IPS-18c (cell line): ENCODE data around the gene UBTD1.

Experiments
- H3K4me3 ChIP-seq: 2 replicates; pipeline ENCODE4 v1.7.0; 2013; ENCODE audit warnings: low read depth, mild to moderate bottlenecking, low read length, moderate library complexity; ENCODE audit not compliant: insufficient read depth
- H3K9me3 ChIP-seq: one replicate; pipeline ENCODE4 v1.6.1; 2013; ENCODE audit warnings: mild to moderate bottlenecking, low read length, moderate library complexity; ENCODE audit not compliant: control insufficient read depth, insufficient read depth

UBTD1 gene

DNA sequence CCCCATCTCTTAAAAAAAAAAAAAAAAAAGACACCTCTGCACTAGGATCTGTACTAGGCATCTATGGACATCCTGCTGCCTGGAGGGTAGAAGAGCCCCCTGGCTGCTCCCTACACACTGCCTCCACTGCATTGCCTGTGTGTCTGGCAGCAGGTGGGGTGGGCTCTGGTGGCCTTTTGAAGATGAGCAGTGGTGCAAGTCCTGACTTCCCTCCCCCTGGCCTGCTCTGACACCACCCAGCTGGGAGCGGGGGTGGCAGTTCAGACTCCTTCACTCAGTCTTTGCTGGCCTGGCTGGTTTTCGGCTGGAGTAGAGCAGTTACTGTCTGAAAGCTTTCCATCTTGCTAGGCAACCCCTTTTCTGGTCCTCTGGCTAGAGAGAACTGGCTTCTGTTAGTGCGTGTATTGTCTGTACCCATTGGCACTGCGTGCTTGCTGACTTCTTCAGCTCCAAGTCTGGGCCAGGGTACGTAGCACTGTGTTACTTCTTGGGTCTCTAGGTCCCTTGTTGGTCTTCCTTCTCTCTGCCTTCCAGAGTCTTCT is 108.4 kb downstream of the UBTD1 start:
- Histone ChIP-seq H3K9me3 (no peaks in the 10 kb centered on the region), H3K4me3 (no peak overlapping the region)

DNA sequence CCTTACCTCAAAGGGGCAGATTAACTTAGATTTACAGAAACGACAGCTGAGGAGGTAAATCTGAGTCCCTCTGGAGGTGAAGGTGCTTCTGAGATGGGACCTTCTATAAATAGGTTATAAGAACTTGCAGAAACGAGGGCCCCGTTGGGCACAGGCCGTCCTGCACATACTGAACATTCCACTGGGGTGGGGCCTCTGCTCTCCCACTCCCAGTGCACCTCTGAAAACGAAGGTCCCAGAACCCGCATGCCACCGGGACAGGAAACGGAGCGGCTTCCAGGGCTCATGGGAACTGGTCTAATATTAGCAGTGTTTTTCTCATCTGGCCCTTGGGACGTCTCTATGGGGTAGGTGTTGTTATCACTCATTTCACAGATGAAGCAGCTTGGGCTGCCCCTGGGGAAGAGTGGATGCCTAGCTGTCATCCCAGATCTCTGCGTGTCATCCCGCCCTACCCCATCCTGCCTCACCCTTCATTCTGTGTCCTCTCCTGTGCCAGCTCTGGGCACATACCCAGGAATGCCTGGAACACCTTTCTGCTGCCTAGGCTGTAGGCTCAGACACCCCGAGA is 110.4 kb downstream of the UBTD1 start:
- Histone ChIP-seq H3K4me3 (no peak overlapping the region), H3K9me3 (no peaks in the 10 kb centered on the region)

DNA sequence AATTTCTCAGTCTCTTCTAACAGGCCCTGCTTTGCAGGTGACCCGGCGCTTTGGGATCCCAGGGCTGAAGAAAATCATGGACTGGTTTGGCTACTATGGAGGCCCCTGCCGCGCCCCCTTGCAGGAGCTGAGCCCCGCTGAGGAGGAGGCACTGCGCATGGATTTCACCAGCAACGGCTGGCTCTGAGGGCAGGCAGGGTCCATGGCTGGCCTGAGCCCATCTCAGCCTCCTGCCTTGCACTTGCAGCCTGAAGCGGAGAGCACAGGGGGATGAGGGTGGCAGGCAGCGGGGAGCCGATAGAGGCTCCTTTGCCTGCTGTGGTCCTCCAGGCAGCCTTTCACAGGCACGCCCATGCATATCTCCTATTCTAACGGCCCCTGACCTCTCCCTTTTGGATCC is 112.7 kb downstream of the UBTD1 start:
- no peaks in the 10 kb centered on the region for H3K9me3 ChIP-seq
- no peak overlapping the region for H3K4me3 ChIP-seq

DNA sequence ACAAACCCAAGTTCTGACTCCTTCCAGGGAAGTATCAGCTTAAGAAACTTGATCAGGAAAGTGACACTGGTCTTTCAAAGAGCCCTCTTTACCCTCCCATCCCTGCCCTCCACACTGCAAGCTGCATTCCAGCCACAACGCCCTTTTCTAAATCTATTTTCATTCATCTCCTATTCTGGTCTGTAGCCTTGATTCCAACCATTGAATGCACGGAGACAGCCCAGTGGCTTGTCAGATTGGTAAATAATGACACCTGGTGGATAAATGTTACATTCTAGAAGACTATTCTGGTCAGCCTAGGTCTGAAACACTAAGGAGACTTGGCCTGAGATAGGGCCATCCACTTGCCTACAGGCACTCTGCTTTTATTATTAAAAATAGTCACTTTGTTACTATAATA is 113.7 kb downstream of the UBTD1 start:
- no peak overlapping the region for H3K4me3 ChIP-seq
- no peaks in the 10 kb centered on the region for H3K9me3 ChIP-seq

DNA sequence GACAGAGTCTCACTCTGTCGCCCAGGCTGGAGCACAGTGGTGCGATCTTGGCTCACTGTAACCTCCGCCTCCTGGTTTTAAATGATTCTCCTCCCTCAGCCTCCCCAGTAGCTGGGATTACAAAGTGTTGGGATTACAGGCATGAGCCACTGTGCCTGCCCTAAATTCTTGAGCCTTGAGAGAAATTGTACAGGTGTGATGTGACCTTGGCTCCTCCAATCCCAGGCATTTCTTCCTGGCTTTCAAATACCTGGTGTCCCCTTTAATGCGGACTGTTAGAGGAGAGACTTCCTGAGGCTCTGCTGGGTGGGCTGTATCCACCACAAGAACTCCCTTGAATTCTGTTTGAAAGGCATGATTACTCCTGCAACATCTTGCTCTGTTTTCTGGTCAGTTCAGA is 119.6 kb downstream of the UBTD1 start:
- Histone ChIP-seq H3K9me3 (peaks cover 2% of the 10 kb centered on the region), H3K4me3 (no peak overlapping the region)

DNA sequence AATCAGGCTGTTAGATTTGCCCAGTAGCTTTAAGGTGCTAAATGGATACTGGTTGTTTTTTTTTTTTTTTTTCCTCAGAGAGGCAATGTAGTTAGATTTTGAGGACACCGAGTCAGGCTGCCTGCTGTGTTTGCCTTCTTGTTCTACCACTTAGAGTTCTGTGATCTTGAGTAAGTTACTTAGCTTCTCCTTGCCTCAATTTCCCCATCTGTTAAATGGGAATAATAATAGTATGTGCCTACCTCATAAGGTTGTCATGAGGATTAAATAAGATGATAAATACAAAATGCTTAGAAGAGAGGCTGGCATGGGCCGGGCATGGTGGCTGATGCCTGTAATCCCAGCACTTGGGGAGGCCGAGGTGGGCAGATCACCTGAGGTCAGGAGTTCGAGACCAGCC is 120.0 kb downstream of the UBTD1 start:
- Histone ChIP-seq H3K9me3 (peaks cover 2% of the 10 kb centered on the region), H3K4me3 (no peak overlapping the region)
